Measurements from ENCODE around the gene CDC42BPB.

Gene CDC42BPB

DNA sequence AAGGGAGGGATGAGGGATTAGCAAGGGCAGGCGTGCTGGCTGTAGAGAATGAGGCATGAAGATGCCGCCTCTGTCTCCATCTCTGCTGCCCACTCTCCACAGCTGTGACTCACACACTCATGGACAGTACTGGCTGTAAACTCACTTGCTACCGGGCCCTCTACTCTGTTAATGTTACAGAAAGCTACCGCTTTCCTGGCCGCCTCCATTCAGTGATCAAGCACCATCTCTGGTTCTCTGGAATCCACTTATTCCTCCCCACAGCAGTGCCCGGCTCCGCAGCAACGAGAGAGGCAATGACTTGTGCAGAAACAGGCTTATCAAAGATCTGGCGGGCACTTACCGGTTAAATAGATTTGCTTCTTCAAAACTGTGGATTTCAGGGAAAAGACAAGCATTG is 100.1 kb downstream of the CDC42BPB start:
- DNase-seq: no peak

DNA sequence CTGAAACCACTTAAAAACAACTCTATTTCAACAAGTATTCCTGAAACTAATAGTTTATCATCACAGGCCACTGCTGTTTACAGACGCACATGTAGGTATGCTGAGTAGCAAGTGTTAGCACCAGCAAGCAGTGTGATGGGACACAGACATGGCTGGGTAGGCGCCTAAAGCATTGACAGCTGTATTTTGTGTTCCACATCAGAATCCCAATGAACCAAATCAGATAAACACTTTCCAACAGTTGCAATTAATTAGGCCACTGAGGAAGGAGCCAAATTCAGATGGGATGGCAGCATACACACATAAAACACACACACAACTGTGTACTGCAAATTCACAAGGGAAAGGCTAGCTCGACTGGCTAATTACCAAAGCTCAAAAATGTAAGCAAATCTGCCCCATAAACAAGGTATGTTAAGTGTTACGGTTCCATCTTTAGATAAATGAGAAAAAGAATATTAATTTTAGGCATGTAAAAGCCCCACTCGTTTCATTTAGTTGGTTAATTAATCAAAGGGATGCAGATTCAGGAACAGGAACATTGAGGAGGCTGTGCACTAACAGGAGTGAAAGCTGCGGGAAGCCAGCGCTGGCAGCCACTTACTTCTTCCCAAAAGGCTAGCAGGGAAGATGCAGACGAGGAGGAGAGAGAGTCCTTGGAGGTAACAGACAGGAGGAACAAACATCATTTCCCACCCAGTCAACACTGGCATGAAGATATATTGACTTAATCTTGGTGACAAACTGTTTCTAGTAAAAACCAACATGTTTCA is 101.5 kb downstream of the CDC42BPB start:
- no peak for DNase-seq

DNA sequence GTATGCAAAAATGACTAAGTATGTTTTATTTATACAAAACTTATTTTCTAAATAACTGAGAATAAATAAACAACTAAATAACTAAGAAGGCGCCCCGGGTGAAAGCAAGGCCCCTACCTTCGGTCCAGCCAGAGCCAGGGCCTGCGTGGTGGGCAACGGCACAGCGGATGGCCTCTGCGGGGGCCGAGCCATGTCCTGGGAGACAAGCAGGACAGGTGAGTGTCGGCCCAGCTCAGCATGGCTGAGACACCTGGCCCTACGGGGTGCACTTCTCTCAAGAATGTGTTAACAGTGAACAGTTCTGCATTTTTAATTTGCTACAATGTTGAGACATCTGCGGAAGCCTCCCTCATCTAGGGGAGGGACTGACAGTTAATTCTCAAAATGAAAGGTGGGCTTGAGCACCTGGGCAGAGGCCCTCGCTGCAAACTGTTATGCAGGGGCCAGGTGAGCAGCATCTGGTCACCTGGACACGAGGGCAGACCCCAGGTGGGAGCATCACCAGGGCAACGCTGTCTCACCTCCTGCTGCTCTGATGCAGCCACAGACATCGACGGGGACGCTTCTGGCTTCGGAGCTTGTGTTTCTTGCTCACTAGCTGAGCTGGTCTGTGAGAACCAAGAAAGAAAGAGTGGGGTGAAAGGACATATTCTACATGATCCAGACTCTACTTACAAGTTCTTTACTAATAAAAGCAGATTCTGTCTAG is 103.1 kb downstream of the CDC42BPB start:
- no peak for DNase-seq

- no peak for DNase-seq
Measured at GRCh38 chr14:102953100-102953499, 104.2 kb downstream of the CDC42BPB start.

DNA sequence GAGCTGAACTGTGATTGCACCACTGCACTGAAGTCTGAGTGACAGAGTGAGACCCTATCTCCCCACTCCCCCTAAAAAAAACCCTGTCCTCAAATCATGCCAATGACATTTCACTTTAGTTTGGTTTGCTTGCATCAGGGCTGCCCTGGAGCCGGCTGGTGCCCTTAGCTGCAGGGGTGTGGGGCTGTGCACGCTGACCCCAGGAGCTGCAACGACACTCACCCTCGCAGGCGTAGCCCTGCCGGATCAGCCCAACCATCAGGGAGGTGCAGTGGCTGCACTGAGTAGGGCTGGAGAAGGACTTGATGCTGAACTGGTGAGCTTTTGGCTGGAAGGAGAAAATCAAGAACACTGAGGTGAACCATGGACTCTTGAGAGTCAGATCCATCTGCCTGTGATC is 105.1 kb downstream of the CDC42BPB start:
- DNase-seq: no peak

- no peak for DNase-seq
Measured at GRCh38 chr14:102951799-102952198, 105.5 kb downstream of the CDC42BPB start.

DNA sequence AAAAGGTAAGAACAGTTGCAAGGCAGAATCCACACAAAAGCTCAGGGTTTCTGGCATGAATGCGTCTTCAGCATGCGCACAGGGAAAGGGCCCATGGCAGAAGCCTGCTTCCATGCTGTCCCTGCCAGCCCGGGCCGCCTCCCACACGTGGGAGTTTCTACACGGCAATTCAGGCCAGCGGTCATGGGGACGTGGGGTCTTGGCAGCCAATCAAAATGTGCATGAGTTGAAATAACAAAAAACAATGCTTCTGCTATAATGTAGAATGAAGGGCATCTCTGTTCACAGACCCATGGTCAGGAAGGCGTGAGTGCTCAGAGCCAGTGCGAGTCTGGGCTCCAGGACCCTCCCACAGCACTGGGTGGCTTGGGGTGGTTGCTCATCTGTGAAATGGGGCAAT is 106.3 kb downstream of the CDC42BPB start:
- DNase-seq: no peak

DNA sequence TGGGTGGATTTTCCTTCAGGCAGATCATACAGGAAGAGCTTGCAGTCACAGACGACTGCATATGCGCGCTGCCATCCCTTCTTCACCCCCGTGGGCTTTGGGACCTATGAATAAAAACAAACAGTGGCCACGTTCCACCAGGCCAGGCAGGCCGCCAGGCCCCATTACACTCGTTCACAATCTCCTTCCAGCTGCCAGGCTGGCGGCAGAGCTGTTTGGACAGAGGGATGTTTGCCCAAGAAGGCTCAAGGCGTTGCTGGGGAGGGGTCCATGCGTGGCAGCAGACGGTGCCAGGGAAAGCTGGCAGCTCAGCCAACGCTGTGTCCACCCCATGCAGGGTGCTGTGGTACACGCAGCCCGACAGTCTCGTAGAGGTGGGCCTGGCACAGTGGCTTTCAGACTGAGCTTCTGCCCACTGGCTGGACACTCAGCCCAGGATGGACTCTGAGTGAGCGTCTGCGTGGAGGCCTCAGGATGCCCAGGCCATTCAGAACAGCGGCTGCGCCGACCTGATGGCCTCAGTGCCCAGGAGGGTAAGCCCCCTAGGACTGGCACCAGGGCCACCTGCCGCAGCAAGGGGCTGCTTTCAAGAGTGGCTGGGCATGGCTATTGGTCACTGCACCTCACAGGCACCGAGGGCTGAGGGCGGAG is 107.4 kb downstream of the CDC42BPB start:
- no peak for DNase-seq

DNA sequence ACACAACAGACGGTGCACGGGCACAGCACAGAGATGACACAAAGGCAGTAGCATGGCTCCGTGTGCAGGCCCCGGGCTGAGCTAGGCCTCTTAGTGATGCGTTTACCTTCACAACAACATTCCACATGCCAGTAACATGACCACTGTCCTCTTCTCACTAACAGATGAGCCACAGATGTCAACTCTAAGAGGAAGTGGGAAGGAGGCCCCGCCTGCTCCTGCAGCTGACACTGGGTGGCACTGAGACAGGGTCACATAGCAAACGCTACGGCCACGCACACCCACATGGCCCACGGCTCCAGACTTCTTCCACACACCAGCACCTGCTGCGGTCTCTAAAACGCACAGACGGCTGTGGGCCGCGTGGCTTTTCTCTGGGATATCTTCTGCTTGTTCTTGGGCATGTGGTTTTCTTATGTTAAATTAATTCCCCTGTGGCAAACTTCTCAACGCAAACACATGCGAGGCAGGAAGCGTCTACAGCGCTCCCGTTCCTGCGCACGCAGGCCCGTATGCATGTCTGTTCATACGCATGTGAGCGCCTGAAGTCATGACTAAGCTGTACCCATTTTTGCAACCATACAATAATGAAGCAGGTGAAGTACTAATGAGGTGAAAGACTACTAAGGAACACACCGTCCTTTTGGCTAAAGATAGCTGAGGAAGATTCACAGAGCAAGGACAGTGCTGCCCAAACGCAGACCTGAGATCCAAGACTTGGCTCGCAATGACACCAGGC is 108.1 kb downstream of the CDC42BPB start:
- DNase-seq: no peak

DNA sequence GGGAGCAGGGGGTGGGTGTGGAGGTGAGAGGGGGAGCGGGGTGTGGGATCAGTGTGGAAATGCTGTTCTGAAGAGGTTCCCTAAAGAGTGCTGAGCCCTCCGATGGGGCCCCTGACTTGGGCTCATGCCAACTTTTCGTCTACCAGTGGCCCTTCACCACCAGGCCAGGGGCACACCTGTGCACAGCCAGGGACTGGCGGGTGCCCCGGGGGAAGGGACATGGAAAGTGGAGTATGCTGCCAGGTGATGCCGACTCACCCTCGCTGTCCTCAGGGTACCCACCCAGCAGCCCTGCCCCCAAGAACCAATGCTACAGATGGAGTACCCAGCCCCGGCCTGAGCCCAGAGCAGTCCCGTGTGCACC is 108.7 kb downstream of the CDC42BPB start:
- DNase-seq: no peak

DNA sequence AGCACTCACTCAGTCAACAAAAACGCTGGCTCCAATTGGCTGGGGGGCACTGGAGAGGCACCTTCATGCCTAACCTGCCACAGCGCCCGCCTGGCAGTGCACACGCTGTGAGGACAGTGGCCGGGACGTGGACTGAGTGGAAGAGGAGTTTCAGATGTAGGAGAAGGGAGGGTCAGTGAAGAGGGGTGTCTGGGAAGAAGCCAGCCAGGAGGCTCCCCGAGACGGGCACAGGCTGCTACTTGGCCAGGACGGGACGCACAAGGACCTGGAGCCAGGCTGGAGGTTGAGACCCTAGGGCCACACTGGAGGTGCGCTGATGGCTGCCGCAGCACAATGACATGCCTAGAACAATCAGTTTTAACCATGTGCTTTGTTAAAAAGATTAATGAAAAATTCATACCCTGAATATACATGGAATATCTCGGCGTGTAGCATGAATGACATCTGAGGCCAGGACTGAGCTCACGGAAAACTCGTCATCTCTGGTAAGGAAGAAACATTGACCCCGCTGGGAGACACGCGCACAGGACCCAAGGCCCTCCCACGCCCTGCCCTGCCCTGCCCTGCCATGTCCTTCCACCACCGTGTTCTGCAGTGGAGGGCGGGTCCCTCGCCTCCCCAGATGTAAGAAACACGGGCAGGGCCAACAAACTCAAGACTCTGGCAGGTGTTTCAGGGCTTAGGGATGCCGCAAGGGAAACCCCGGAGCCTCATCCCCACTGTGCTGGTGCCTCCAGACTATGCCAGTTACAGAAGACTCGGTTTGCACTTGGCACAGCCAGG is 109.8 kb downstream of the CDC42BPB start:
- no peak for DNase-seq

DNA sequence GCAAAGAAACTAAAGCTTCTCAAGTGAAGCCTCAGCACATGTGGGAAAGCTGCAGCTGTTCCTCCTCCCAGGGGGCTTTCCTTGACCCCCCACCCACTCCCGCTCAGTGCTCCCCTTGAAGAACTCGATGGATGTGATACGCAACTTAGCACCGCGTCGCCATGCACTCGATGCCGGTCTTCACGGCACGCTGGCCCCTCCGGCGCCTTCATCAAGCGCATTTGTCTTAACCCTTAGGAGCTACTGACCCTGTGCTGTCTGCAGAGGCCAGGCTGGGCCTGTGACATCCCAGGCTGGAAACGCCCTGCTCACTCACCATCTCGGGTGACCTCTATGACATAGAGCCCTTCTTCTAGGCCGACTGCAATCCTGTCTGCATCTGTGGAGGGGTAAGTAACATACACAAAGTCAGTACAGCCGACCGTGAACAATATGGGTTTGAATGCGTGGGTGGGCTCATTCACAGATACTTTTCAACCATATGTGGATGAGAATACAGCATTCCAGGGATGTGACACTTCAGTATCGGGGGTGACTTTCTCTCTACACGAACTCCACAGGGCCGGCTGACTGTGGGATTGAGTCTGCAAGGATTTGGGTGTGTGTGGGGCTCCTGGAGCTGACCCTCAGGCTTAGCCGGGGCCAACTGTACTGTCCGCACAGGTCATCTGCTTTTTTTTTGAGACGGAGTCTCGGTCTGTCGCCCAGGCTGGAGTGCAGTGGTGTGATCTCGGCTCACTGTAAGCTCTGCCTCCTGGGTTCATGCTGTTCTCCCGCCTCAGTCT is 111.8 kb downstream of the CDC42BPB start:
- DNase-seq: no peak

GRCh38 chr14:102944448-102945330 is 112.7 kb downstream of the CDC42BPB start:
- no peak for DNase-seq

DNA sequence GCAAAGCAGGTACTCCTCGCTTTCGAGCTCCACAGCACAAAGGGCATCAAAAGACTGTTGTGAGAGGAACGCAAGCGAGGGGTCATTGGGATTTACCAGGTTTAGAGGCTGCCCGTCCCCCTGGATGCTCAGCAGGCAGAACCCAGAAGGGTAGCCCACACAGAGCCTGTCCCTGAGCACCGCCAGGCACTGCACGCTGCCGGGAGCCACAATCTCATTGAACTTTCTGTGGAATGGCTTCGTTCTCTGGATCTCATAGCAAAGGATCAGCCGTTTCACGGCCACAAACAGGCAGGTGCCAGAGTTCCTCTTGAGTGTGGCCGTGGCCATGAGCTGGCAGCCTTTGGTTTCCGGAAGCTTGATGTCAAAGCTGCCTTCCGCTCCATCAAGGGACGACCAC is 113.4 kb downstream of the CDC42BPB start:
- DNase-seq: no peak

DNA sequence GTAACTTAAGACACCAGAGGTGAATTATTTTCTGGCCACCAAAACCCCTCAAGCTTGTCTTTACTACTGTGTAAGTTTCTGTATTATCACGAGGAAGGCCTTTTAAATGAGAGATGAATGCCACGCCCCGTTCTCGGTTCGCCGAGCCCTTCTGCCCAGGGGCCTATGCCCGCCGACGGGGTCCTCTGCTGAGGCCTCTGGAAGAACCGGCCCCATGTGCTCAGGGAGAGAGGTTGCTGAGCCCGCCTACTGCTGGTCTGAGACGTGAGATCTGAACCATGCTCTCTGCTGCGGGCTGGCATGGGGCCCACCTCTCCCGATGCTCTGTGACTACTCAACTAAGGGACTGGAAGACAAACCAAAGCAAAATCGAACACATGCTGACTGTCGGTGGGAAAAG is 113.9 kb downstream of the CDC42BPB start:
- DNase-seq: no peak

DNA sequence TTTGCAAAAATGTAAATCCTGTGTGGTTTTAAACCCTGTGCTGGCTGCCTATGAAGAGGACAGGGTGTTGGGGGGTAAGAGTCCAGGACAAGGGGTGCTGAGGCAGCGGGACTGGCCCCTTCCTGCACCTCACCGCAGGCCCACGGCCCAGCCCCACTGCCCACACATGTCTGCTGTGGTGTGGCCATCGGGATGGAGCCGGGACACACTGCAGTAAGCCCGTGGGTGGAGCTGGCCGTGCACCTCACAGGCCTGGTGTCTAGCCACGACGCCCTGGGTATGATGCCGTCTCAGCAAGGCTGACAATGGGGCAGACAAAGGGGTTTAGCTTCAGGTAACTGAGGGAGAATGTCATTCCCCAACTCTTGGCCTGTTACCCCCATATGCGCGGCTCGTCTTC is 115.3 kb downstream of the CDC42BPB start:
- DNase-seq: no peak

DNA sequence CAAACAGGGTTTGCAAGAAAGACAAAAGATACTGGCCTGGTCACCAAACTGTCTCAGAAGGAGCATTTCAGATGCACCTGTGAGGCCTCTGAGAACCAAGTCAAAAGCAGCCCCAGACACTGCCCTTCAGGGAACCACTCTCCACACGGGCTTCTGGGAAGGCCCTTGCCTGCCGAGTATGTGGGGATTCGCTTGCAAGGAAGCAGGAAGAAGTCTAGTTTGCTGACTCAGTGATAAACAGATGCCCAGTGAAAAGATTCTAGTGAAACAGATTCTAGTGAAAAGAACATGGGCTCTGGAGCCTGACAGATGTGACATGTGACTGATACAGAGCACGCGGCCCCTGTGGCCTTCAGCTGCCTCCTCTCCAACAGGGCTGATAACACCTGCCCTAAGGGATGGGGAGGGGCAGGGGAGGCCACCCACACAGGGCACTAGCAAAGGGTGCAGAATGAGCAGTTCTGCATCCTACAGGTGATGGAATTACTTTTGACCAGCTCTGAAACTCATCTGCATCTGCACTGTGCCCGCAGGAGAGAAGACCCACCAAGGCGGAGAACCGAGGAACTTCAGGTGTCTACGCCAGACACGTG is 115.8 kb downstream of the CDC42BPB start:
- no peak for DNase-seq

DNA sequence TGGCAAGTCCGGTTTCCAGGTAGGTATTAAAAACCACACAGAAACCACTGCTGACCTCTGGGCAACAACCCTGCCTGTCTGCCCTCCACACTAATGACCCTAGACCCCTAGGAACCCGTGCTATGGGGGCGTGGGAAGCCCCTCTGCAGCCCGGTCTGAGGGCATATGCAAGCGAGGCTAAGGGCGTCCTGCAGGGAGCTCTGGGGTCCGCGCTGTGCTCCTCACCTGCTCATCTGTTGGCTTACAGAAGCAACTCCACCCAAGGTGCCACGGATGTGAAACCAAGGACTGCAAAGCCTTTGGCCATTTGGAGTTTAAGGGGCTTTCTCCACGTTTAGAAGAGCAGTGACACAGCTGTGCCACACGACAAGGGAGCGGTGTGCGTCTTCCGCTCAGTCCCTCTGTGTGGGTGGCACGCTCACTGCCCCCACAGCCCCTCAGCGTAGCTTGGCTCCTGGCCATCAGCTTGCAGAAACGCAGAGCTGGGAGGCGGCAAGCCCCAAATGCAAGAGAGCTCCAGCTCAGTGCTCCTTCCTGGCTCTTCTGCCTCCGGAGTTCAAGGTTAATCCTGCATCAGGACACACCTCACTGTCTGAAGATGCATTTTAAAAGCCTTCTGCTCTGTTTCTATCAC is 116.5 kb downstream of the CDC42BPB start:
- no peak for DNase-seq

DNA sequence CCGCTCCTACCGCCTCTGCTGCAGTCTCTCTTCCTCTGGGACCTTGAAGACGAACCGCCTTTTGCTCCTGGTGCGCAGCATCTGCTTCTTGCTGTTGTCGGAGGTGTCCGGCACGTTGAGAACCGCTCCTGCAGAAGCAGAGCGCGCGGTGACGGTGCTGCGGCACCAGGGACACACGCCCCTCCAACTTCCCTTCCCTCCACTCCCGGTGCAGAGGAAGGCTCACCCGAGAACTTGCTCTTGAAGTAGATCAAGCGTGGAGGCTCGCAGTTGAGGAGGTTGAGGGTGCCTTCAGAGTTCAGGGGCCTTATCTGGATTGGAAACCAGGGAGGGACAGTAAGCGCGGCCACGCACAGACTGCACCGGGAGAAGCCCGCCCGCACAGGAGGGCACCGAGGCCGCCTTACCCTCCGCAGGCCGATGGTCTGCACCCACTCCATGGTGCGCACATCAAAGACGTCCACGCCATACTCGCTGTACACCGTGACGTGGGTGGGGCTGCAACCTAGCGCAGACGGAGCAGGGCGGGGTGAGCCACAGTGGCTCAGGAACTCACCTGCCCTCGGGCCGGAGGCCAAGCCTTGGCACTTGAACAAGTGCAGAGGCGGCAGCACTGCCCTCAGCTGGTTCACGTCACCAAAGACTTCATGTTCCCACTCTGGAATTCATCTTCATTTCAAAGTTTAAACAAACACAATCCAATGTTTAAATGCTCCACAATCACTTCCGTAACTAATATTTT is 117.4 kb downstream of the CDC42BPB start:
- DNase-seq: no peak

Measured in activated CD4-positive, alpha-beta T cell treated with anti-CD3 and anti-CD28 coated beads for 4 hours (primary cell).